GM19193 (cell line): Measurements from ENCODE around the gene ACADS.

Source experiments
- POLR2A ChIP-seq: IDR thresholded peaks from 4 replicates; pipeline ENCODE4 v1.6.1; 2011; ENCODE audit not compliant: insufficient read depth, insufficient read length; ENCODE audit errors: extremely low read depth

Gene ACADS

GRCh38 chr12:120751389-120751788, 25.8 kb downstream of the ACADS start:
- no peak for TF ChIP-seq POLR2A

GRCh38 chr12:120754792-120755191, 29.2 kb downstream of the ACADS start:
- TF ChIP-seq POLR2A: no peak

- no peak for TF ChIP-seq POLR2A
Measured at GRCh38 chr12:120755269-120755668, 29.6 kb downstream of the ACADS start.

GRCh38 chr12:120757226-120757742, 31.7 kb downstream of the ACADS start:
- TF ChIP-seq POLR2A: no peak

- TF ChIP-seq POLR2A: no peak
Measured at GRCh38 chr12:120757949-120758348, 32.3 kb downstream of the ACADS start.

GRCh38 chr12:120758798-120759590, 33.4 kb downstream of the ACADS start:
- TF ChIP-seq POLR2A: no peak

- TF ChIP-seq POLR2A: no peak
Measured at GRCh38 chr12:120759591-120760348, 34.1 kb downstream of the ACADS start.

- no peak for TF ChIP-seq POLR2A
Measured at GRCh38 chr12:120760349-120761254, 35.0 kb downstream of the ACADS start.

- TF ChIP-seq POLR2A: no peak
Measured at GRCh38 chr12:120761519-120761934, 35.9 kb downstream of the ACADS start.

GRCh38 chr12:120762086-120762485, 36.5 kb downstream of the ACADS start:
- TF ChIP-seq POLR2A: no peak

- no peak for TF ChIP-seq POLR2A
Measured at GRCh38 chr12:120763250-120763649, 37.6 kb downstream of the ACADS start.

GRCh38 chr12:120764816-120765215, 39.2 kb downstream of the ACADS start:
- TF ChIP-seq POLR2A: no peak

GRCh38 chr12:120766566-120766965, 40.9 kb downstream of the ACADS start:
- no peak for TF ChIP-seq POLR2A

- TF ChIP-seq POLR2A: no peak
Measured at GRCh38 chr12:120767071-120768024, 41.7 kb downstream of the ACADS start.
